Stimulated activated CD4-positive, alpha-beta T cell treated with anti-CD3 and anti-CD28 coated beads, Interleukin-12 subunit alpha, Interleukin-12 subunit beta, amount 100 ng/mL, for 4 hours (primary cell): Measurements from ENCODE around the gene UBB.

Experiments used
- DNase-seq: peaks from one replicate; pipeline ENCODE4 v3.0.0-alpha.2; 2020

The UBB gene

DNA sequence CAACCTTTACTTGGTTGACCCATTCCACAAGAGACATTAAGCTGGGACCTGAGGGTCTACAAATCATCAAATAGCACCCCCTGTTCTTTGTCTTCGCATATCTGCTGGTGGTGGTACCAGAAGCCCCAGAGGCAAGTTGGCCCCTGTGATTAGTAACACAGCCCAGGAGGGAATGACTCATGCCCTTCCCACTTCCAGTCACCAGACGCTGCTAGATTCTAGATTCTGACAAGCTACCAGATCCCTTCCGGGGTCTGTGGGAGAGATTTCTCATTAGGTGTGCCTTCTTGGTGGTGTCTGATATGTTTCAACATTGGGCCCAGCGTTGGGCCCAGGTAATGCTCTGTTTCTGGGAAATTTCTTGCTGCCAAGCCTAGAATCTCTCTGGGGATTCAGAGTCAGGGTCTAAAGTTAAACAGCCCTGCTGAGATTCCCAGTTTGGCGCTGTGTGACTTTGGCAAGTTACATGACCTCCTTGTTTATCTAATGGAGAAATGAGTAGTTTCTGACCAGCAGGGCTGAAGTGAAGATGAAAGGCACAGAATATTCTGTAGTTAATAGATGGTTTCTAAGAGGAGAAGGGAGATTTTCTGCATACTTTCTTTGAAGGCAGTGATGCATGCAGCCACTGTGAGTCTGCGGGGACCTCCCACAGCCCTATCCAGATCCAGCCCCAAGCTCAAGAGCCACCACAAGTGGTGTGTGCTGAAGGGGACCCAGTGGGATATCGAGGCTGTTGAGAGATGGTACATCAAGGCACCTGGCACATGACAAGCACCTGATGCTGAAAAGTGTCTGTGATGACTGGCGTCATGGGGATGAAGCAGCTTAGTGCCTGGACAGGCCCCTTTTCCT, 38.4 kb downstream of the UBB start:
- DNase-seq = peak; percentile 53

DNA sequence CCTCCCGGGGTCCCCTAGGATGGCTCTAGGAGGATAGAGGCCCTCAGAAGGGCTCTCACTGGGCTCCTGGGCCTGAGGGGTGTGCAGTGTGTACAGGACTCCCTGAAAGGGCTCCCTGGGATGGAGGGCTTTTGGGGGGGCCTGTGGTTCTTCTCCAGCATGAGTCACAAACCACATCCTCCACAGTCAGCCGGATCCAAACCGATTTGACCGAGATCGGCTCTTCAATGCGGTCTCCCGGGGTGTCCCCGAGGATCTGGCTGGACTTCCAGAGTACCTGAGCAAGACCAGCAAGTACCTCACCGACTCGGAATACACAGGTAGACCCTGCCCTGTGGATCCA, 39.0 kb downstream of the UBB start:
- DNase-seq = peak; percentile 33

DNA sequence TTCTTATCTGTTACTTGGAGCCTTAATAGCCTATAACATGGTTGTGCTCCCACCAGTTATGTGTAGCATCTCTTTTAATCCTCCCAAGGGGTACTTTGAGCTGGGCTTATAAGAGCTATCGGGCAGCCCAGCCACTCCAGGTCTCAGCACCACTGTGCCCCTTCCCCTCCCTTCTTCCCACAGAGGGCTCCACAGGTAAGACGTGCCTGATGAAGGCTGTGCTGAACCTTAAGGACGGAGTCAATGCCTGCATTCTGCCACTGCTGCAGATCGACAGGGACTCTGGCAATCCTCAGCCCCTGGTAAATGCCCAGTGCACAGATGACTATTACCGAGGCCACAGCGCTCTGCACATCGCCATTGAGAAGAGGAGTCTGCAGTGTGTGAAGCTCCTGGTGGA, 41.5 kb downstream of the UBB start:
- DNase-seq = no peak

DNA sequence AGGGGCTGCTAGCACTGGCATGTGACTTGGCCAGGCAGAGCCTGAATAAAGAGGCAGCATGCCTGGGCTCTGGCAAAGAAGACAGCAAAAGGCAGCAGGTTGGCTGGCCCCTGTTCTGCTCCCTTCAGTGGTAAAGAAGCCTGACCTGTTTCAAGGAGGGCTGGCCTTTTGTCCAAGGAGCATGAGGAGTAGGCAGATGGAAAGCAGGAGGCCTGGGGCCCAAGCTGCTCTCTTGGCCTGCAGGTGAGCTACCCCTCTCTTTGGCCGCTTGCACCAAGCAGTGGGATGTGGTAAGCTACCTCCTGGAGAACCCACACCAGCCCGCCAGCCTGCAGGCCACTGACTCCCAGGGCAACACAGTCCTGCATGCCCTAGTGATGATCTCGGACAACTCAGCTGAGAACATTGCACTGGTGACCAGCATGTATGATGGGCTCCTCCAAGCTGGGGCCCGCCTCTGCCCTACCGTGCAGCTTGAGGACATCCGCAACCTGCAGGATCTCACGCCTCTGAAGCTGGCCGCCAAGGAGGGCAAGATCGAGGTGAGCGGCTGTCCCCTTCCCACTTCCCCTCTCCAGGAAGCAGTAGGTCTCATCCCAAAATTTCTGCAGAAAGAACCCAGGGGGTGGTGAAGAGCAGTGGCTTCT, 42.5 kb downstream of the UBB start:
- DNase-seq = no peak

DNA sequence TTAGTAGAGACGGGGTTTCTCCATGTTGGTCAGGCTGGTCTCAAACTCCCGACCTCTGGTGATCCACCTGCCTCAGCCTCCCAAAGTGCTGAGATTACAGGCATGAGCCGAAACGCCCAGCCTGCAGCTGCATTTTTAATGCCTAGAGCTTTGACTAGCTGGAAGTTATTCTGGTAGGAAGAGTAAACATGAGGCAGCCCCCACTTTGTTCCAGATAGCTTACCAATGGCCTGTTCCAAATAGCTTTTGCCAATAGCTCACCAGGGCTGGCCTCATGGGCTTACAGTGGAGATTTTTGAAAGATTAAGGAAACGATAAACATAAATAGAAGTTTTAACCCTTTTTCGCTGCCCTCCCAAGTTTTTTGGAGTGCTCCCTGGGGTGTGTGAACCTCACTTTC, 44.3 kb downstream of the UBB start:
- DNase-seq = no peak

DNA sequence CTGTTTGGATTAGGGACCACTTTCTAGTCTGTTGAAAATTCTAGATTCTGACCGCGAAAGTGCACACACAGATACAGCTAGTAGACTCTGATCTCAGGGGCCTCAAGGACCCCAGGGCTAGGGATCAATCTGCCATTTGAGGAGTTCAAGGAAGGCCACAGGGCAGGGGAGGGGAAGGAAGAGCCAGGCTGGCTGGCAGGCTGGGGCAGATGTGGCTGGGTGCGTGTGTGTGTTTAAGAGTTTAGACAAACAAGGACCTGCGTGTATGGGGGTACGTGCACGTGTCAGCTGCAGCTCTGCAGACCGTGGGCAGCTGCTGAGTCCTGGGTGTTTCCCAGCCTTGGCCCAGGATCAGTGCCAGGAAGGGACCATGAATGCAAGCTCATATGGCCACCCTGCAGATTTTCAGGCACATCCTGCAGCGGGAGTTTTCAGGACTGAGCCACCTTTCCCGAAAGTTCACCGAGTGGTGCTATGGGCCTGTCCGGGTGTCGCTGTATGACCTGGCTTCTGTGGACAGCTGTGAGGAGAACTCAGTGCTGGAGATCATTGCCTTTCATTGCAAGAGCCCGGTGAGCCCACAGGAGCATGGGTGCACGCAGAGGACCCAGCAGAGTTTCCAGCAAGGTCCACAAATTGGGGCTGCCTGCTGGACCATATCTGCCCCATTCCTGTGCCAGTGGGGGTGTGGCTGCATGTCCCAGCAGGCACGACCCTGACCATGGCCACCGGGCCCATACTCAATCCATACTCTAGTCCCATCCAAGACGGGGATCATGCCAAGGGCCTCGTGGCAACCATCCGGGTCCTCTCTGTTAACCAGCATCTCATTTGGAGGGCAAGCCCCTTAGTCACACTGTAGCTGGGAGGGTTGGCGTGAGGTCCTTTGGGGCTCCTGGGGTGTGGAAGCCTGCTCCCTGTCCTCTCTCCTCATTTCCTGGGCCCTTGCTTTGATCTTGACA, 45.1 kb downstream of the UBB start:
- no peak for DNase-seq

DNA sequence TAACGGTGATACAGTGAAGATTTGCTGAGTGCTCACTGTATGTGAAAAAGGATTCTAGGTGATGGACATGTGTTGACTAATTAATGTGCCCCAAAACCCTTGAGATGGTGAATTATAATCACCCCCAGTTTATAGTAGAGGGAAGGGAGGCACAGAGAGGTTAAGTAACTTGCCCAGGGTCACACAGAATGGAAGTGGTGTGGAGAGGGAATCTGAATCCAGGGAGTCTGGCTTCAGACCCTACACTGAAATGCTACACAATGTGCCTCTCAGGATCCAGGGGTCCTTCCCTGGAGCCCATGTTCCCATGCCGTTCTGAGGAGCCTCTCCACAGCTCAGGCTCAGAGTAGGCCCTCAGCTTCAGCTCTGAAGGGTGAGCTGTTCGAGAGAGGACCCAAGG, 46.1 kb downstream of the UBB start:
- no peak for DNase-seq

DNA sequence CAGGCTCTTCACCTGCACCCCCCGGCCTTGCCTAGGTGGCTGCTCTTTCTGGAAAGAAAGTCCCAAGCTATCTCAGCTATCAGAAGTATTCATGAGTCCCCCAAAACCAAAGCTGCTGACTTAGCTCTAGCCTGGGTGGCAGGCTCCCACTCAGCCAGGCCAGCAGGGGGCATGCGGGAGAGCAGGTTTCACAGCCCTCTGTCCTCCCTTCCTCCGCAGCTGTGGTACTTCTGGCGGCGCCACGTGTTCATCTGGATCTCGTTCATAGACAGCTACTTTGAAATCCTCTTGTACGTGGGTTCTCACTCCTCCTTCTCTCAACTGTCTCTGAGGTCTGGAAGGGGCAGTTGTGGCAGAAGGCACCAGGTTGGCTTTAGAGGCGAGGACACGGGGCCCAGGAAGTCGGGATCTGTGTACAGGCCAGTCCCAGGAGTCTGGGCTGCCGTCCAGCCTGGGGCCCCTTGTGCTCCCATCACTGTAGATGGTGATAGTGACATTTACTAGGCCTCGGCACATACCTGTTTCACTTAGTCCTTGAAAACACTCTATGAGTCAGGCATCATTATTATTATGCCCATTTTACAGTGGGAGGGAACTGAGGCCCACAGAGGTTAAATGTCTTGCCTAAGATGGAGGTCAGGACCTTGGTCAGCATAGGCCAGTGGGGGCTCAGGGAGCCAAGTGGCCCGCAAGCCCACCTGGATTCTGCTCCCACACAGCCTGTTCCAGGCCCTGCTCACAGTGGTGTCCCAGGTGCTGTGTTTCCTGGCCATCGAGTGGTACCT, 47.4 kb downstream of the UBB start:
- DNase-seq = peak; percentile 55

DNA sequence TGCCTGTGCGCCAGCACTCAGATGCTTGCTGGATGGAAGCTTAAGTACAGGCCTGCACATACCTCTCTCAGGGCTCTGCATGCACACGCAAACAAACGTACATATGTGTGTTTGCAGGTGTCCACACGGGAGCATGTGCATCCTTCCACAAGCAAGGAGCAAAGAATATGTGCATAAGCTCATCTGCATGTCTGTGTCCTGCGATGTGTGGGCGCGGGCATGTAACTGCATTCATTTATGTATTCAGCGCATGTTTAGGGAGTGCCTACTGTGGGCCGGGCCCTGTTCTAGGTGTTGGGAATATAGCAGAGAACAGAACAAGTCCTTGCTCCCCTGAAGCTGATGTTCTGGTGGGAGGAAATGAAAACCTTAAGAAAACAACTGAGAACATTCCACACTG, 48.2 kb downstream of the UBB start:
- DNase-seq = no peak

DNA sequence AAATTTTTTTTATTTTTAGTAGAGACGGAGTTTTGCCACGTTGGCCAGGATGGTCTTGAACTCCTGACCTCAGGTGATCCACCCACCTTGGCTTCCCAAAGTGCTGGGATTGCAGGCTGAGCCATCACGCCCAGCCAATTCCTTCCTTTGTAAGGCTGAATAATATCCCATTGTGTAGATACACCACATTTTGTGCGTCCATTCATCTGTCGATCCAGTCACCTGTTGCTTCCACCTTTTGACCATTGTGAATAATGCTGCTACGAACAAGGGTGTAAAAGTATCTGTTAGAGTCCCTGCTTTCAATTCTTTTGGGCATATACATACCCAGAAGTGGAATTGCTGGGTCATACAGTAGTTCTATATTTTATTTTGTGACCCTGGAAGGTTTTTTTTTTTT, 49.8 kb downstream of the UBB start:
- no peak for DNase-seq

DNA sequence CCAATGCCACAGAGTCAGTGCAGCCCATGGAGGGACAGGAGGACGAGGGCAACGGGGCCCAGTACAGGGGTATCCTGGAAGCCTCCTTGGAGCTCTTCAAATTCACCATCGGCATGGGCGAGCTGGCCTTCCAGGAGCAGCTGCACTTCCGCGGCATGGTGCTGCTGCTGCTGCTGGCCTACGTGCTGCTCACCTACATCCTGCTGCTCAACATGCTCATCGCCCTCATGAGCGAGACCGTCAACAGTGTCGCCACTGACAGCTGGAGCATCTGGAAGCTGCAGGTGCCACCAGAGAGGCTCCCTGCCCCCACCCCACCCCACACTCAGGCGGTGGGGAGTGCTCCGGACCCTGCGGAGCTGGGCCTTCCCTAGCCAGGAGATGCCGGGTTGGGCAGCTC, 51.1 kb downstream of the UBB start:
- no peak for DNase-seq
